GM21529 (cell line): Measurements from ENCODE around the gene BCKDHB.
A peak's percentile ranks its signal among the peaks of the same experiment; 100 is the strongest.

Experiments
- ATAC-seq: cut with Tn5 transposase; IDR thresholded peaks from one replicate; pipeline ENCODE4 v1.9.1; 2021; ENCODE audit not compliant: unreplicated experiment

BCKDHB gene

GRCh38 chr6:80148220-80148619 is 41.7 kb downstream of the BCKDHB start:
- no peak for ATAC-seq

DNA sequence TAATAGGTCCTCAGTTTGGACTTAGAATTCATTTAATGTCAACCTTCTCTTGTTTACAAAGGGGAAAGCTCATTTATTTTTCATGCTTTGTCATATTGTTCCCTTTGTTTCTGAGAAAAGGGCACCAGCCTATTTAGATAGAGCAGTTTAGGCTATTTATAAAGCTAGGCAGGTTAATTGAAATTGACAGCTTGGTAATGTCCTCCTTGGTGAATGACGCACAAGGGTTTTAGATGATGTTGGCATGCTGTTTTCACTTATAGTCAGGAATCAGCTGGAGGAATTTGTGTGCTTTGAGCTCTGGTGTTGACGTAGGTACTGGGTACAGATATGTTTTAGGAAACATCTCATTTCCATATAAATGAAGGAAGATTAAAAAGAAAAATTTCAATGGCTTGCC is 45.2 kb downstream of the BCKDHB start:
- ATAC-seq: no peak

GRCh38 chr6:80154160-80154559 is 47.7 kb downstream of the BCKDHB start:
- ATAC-seq: no peak

DNA sequence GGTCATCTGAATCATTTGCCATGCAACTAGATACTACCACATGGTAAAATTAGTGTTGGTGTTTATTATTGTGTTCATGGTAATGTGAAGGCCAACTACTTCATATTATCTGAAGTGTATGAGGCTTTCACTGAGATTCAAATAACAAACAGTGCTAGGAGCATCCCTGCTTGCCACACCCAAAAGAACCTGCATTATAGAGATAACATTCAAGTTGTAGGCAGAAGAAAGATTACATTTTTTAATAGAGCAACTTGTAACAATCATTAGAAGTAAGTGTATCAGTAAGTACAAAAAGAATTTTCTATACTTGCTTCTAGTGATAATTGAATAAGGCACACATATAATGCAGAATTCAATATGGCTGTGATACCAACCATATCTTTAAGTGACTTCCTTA is 49.8 kb downstream of the BCKDHB start:
- ATAC-seq: no peak

DNA sequence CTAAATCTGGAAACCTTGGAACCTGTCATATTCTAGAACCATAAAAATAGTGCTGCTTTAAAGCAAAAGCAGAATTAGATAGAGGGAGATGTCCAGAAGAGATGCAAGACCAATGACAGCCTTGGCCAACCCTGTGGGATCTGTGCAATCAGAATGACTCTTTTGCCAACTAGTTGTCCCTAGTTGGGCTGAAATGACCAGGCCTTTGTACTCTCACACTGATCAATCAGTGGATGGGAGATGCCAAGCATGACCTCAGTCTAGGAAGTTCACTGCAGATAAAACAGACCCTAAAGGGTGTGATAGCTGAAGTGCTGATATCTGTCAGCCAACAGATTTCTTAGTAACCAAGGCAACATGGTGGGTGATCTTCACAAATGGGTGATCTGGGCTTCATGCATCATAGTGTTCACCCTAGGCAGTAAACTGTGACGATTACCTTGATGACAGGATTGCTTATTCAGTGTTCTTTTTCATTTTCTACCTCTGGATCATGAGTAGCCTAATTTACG is 52.1 kb downstream of the BCKDHB start:
- ATAC-seq: no peak

DNA sequence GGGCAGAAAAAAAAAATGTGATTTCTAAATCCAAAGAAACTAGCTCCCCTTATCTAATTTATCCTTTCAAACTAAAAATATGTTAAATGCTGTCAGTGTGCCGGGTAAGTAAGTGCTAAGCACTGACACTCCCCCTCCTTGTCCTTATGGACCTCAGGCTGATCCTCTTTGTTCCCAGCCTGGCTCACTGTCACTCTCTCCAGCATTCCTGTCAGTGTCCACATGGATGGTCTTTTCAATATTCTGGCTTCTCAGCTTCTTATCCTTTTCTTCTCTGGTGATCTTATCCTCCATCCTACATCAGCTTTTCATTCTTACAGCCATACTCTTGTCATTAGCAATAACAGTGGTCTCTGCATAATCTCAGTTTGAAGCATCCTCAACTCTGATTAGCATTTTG is 55.0 kb downstream of the BCKDHB start:
- ATAC-seq: no peak

GRCh38 chr6:80163754-80164187 is 57.3 kb downstream of the BCKDHB start:
- peak; percentile 69 for ATAC-seq

DNA sequence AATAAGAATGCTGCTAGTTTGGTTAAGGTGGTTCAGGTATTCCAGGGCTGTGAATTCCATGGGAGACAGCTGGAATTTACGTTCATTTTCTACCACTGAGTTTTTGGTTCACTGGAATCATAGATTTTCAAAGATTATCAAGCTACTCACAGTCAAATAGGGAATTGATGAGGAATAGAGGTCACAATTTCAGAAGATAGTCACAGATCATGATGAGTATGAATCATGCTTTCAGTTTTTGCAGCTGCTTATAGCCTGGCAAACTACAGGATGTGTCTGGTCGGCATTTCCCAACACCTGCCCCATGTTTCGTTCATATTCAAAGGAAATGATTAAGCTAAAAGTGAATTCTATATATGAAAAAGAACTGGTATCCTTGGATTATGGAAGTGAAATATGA is 58.7 kb downstream of the BCKDHB start:
- peak; percentile 91 for ATAC-seq

- no peak for ATAC-seq
These were observed 59.3 kb downstream of the BCKDHB start for GRCh38 chr6:80165819-80166218.

DNA sequence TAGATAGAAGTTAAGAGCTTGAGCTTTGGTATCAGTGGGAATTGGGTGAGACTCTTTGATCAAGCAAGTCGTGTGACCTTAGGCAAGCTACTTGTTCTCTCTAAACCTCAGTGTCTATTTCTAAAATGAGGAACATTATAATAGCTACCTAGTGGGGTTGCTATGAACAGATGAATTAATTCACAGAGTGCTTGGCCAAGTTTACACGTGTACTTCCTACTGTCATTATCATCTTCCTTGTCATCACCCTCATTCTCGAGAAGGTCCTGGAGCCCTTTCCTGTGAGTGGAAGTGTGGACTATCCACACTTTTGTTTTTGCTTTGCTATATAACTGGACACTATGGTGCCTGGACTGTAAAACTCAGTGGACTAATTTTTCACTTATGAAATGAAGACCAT is 64.0 kb downstream of the BCKDHB start:
- ATAC-seq: no peak

GRCh38 chr6:80173411-80173810 is 66.9 kb downstream of the BCKDHB start:
- no peak for ATAC-seq

DNA sequence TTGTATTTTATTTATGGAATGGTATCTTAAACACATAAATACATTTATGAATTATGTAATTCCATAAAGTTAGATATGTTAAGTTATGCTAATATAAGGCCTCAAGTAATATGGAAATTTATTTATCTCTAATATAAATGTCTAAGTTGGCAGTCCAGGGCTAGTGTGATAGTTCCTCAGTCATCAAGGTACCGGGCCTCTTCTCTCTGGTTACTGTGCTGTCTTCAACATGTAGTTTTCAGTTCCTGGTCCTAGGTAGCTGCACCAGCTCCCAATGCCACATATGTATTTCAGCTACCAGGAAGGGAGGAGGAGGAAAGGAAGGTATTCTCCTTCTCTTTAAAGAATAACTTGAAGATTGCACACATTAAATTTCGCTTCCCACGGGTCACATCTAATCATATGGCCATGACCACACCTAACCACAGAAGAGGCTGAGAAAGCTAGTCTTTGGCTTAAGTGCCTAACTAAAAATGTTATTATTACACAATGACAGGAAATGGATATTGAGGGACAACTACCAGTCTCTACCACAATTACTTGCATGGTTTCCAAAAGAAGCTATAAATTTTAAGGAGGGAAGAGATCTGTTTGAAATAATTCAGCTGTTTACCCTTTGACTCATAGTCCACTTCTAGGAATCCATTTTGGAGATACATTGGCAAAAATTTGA is 68.6 kb downstream of the BCKDHB start:
- no peak for ATAC-seq

DNA sequence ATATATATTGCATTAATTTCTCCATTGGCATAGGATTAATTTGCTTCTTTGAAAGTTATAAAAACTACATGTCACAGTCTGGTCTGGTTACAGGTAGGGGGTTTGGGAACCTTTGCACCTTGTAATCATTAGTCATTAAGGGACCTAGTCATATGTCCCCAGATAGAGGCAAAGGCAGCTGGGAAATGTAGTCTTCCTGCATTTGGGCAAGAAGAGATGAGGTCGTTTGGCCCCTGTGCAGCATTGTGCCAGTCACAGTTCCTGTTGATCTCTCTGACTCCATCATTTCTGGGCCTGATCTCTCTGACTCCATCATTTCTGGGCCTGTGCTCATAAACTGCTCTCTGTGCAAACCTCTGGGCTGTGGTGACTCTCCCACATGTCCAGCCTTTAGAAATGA is 73.2 kb downstream of the BCKDHB start:
- ATAC-seq: no peak

- ATAC-seq: no peak
These were observed 75.0 kb downstream of the BCKDHB start for GRCh38 chr6:80181352-80182081.

DNA sequence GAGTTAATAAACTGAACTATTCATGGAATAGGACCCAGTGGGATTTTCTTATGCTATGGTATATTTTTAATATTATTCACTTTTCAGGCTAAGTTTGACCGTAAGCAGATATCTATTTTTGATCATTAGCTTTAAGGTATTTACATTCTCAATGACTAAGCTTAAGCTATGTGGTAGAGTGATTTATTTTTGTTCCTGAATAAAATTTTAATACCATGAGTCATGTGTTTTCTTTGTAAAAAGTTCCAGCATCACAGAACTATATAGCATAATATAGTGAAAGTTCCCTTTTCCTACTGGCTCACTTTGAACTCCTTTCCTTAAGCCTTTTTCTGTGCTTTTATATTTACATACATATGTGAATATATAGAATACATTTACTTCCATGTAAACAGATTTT is 75.8 kb downstream of the BCKDHB start:
- no peak for ATAC-seq

DNA sequence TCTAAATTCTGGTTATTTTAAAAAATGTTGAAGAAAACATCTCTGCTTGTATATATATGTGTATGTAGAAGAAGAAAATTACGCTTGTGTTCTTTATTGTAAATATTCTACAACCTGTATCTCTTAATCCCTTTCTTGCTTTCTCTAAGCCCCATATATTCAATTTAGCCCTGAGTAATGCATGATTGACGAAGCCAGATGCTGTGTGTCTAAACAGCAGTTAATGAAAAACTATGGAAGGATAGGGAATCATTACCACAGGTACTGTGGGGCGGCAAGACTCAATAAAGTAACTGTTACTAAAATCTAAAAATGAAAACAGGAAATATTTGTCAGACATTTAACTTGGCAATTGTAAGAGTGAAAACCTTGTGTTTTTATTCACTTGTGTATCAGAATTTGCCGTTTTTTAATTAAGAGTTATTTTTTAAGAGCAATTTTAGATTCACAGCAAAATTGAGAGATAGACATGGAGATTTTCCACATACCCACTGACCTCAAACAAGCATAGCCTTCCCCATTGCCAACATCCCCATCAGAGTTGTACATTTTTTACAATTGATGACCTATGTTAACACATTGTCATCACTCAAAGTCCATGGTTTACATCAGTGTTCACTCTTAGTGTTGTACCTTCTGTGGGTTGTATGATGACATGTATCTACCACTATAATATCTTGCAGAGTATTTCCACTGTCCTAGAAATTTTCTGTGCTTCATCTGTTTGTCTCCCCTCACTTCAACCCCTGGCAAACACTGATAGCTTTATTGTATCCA is 76.7 kb downstream of the BCKDHB start:
- no peak for ATAC-seq

DNA sequence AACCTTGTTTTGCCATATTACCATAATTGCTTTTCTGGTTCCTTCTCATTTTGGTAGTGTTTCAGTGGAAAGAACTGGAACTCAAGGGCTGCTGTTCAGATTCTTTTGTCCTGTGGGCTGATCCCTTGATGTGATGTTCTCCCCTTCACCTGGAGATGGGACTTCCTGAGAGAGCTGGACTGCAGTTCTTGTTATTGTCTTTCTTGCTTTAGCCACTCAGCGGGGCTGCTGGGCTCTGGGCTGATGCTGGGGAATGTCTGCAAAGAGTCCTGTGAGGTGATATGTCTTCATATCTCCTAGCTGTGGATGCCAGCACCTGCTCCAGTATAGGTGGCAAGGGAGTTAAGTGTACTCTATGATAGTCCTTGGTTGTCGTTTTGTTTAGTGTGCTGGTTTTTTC is 79.0 kb downstream of the BCKDHB start:
- ATAC-seq: no peak

- no peak for ATAC-seq
These were observed 79.6 kb downstream of the BCKDHB start for GRCh38 chr6:80186082-80186481.

- no peak for ATAC-seq
These were observed 90.4 kb downstream of the BCKDHB start for GRCh38 chr6:80196906-80197305.

GRCh38 chr6:80197474-80197873 is 91.0 kb downstream of the BCKDHB start:
- no peak for ATAC-seq

GRCh38 chr6:80197986-80198385 is 91.5 kb downstream of the BCKDHB start:
- no peak for ATAC-seq

GRCh38 chr6:80203283-80203682 is 96.8 kb downstream of the BCKDHB start:
- no peak for ATAC-seq
